Chondrocyte (in vitro differentiated cells): ENCODE data around the gene TMEM44. TPM values are rescaled to one million over a fixed set of nuclear protein-coding genes. Genes with fewer than 3 reads are reported as not detected.

ENCODE experiments used
- DNase-seq: peaks from one replicate; pipeline ENCODE4 v3.0.0; 2021; ENCODE audit warnings: mixed read lengths, low spot score
- H3K27ac Mint-ChIP-seq: one replicate; pipeline ENCODE4 v1.8.0; 2021; ENCODE audit warnings: mild to moderate bottlenecking, moderate library complexity, mixed read lengths; ENCODE audit not compliant: unreplicated experiment
- H3K27me3 Mint-ChIP-seq: 2 replicates; pipeline ENCODE4 v1.8.0; 2021; ENCODE audit warnings: low read depth, mixed read lengths
- H3K36me3 Mint-ChIP-seq: 2 replicates; pipeline ENCODE4 v1.8.0; 2021; ENCODE audit warnings: low read depth, mixed read lengths
- H3K4me1 Mint-ChIP-seq: 2 replicates; pipeline ENCODE4 v1.8.0; 2021; ENCODE audit warnings: low read depth, mild to moderate bottlenecking, mixed read lengths
- H3K4me3 Mint-ChIP-seq: one replicate; pipeline ENCODE4 v1.8.0; 2021; ENCODE audit warnings: mild to moderate bottlenecking, moderate library complexity, mixed read lengths; ENCODE audit not compliant: unreplicated experiment
- H3K9me3 Mint-ChIP-seq: 2 replicates; pipeline ENCODE4 v1.8.0; 2021; ENCODE audit warnings: low read depth, mixed read lengths
- total RNA-seq: library from RNA; stranded (reverse); gene quantifications from 3 replicates; pipeline ENCODE4 v1.2.1, GENCODE V29; 2021
- TF ChIP-seq, protein P1 (sequence below): fragments of 200-600 bp; sonication (generic); IDR thresholded peaks from 2 replicates; pipeline ENCODE4 v1.5.0; 2021; ENCODE audit warnings: antibody characterized with exemption, mild to moderate bottlenecking, moderate library complexity

Gene TMEM44
- total RNA-seq, 1 donor from 2014 or later = 25.0 TPM

DNA sequence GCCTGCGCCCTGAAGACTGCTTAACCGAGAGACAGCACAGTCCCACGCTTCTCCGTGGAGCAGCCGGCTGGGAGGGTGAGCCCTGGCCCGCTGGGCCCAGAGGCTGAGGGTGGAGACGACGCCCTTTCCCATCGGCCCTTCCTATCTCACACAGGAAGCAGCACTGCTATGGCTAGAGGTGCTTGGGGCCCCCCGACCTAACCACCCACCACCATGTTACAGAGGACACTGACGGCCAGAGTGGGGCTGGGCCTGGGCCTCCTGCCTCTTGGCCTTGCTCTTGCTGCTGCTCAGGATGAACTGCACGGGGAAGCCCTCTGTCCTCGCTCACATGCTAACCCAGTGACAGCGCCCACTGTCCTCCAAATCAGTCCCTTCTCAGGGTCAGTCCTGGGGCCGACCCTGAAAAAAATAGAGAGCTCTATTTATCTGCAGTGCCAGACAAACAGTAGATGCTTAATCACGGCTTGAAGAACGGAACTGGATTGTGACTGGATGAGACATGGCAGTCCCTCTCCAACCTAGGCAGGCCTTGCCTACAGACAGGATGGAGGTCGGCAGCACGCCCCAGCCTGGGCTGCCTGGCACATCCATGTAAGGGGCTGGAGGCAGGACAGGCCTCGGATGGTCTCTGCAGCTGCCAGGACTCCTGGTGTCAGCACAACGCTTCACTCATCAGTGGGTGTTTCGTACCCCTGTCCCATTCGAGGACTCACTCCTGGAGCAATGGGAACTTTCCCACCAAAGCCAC, 14.2 kb downstream of the TMEM44 start:
- H3K4me3 Mint-ChIP-seq = no peak overlapping the region
- H3K9me3 Mint-ChIP-seq = no peaks in the 10 kb centered on the region
- H3K4me1 Mint-ChIP-seq = no peaks in the 10 kb centered on the region
- DNase-seq = peak; percentile 60
- H3K27me3 Mint-ChIP-seq = no peaks in the 10 kb centered on the region
- no peak overlapping the region for H3K27ac Mint-ChIP-seq
- TF ChIP-seq, protein P1, sequence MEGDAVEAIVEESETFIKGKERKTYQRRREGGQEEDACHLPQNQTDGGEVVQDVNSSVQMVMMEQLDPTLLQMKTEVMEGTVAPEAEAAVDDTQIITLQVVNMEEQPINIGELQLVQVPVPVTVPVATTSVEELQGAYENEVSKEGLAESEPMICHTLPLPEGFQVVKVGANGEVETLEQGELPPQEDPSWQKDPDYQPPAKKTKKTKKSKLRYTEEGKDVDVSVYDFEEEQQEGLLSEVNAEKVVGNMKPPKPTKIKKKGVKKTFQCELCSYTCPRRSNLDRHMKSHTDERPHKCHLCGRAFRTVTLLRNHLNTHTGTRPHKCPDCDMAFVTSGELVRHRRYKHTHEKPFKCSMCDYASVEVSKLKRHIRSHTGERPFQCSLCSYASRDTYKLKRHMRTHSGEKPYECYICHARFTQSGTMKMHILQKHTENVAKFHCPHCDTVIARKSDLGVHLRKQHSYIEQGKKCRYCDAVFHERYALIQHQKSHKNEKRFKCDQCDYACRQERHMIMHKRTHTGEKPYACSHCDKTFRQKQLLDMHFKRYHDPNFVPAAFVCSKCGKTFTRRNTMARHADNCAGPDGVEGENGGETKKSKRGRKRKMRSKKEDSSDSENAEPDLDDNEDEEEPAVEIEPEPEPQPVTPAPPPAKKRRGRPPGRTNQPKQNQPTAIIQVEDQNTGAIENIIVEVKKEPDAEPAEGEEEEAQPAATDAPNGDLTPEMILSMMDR = no peak
- peaks cover 14% of the 10 kb centered on the region for H3K36me3 Mint-ChIP-seq

DNA sequence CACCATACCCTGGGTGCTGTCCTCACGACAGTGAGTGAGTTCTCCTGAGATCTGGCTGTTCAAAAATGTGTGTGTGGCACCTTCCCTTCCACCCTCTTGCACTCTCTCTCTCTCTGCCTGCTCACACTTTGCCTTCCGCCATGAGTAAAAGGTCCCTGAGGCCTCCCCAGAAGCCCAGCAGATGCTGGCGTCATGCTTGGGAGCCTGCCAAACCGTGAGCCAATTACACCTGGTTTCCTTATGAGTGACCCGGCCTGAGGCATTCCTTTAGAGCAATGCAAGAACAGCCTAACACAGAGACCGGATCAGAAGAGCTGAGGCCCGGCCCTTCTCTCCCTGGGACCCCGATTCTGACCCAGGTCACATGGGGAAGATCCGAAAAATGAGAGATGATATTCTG, 15.4 kb downstream of the TMEM44 start:
- DNase-seq = no peak

DNA sequence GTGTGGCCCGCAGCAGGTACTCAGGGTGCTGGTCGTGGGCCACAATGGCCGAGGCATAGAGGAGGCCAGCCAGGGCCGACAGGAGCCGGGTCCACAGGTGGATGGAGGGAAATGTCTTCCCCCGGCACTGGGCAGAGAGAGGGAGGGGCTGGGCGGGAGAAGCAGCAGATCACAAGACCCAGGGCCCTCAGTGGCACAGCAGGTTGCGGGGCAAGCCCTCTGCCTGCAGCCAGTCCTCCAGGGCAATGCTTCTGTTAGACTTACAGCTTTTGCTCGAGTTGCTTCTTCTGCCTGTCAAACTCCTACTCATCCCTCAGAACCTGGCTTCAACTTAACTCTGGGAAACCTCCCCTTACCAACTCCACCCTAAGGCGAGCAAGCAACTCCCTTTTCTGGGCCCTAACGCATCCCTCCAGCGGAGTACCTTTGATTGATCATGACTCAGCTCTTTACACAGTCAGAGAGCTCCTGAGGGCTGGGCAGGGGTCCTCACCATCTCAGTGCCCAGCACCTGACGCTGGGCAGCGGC, 16.0 kb downstream of the TMEM44 start:
- DNase-seq = no peak
- H3K9me3 Mint-ChIP-seq = no peaks in the 10 kb centered on the region
- no peak overlapping the region for H3K4me3 Mint-ChIP-seq
- TF ChIP-seq, protein P1 = no peak
- H3K4me1 Mint-ChIP-seq = no peaks in the 10 kb centered on the region
- peaks cover 9% of the 10 kb centered on the region for H3K36me3 Mint-ChIP-seq
- H3K27ac Mint-ChIP-seq = no peak overlapping the region
- no peaks in the 10 kb centered on the region for H3K27me3 Mint-ChIP-seq

More for the DNA sequence above, 15.4 kb downstream of the TMEM44 start:
- TF ChIP-seq, protein P1 = no peak
- Mint-ChIP-seq H3K9me3 (no peaks in the 10 kb centered on the region), H3K27me3 (no peaks in the 10 kb centered on the region), H3K4me1 (no peaks in the 10 kb centered on the region), H3K4me3 (no peak overlapping the region), H3K27ac (peak overlapping the region; percentile 24), H3K36me3 (peaks cover 12% of the 10 kb centered on the region)

DNA sequence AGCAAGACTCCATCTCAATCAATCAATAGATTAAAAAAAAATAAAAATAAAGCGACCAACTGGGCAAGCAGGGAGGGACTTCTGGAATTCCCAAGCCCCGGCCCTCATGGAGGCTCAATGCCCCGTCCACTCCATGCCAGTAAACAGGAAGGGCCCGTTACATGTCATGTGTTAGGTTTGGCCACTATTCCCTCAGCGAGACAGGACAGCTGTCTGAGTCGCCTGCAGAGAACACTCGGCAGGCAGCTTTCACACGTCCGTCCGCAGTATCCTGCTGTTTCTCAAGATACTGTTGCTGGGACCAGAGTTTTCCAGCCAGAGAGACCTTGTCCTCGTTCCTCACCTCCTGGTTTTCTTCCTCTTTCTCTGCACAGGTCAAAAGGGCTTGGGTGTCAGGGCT, 18.0 kb downstream of the TMEM44 start:
- H3K4me1 Mint-ChIP-seq = no peaks in the 10 kb centered on the region
- no peak for DNase-seq
- H3K27ac Mint-ChIP-seq = no peak overlapping the region
- no peaks in the 10 kb centered on the region for H3K9me3 Mint-ChIP-seq
- H3K4me3 Mint-ChIP-seq = no peak overlapping the region
- TF ChIP-seq, protein P1 = no peak
- no peaks in the 10 kb centered on the region for H3K27me3 Mint-ChIP-seq
- peaks cover 11% of the 10 kb centered on the region for H3K36me3 Mint-ChIP-seq

DNA sequence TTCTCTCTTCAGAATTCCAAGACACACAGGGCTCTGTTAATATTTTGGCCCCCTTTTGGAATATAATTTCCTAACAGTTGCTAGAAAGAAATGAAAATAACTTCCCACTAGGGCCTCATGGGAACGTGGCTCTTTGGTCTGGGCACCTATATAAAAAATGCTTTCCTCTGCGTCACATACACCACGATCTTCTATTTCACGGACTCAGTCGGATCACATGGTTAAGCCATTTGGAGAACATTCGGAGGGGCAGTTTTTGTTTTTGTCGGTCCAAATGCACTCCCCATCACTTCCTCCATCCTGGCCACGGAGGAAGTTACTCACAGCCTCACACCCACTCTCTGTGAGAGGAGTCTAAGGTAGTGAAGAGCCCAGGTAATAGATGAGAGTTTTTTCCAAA, 21.0 kb downstream of the TMEM44 start:
- Mint-ChIP-seq H3K9me3 (no peaks in the 10 kb centered on the region), H3K36me3 (peaks cover 12% of the 10 kb centered on the region), H3K27me3 (no peaks in the 10 kb centered on the region), H3K4me1 (no peaks in the 10 kb centered on the region), H3K4me3 (no peak overlapping the region), H3K27ac (no peak overlapping the region)
- DNase-seq = no peak
- TF ChIP-seq, protein P1 = no peak
